Psoas muscle (tissue), 8 donors: ENCODE data around the gene PTGER1. TPM values are rescaled to one million over a fixed set of nuclear protein-coding genes. Genes with fewer than 3 reads are reported as not detected.
A peak's percentile ranks its signal among the peaks of the same experiment; 100 is the strongest.

Source experiments
- ATAC-seq, 4 donors: fragments of 200-7000 bp; cut with Tn5 transposase; one replicate each; pipeline ENCODE4 v1.9.1; 2020; ENCODE audit warnings: moderate library complexity in 3 of 4, mild to moderate bottlenecking in 2 of 4
- DNase-seq, 2 donors: peaks; one replicate each; pipeline ENCODE4 v3.0.0-alpha.2; 2020
- H3K27ac ChIP-seq: fragments of 200-600 bp; one replicate; pipeline ENCODE4 v1.8.0; 2022
- H3K27me3 ChIP-seq, 3 donors: fragments of 200-600 bp in 1 of 3; one replicate each; pipeline versions ENCODE4 v1.6.1 to v1.8.0; 2013 to 2022; ENCODE audit warnings: low read length in 2 of 3, mild to moderate bottlenecking in 2 of 3, moderate library complexity in 1 of 3; ENCODE audit not compliant: insufficient read depth in 3 of 3
- H3K36me3 ChIP-seq, 2 donors: fragments of 200-600 bp in 1 of 2; one replicate each; pipeline versions ENCODE4 v1.6.1 to v1.8.0; 2013 to 2022; ENCODE audit warnings: low read depth in 1 of 2, mild to moderate bottlenecking in 1 of 2, moderate library complexity in 1 of 2; ENCODE audit not compliant: insufficient read depth in 1 of 2
- H3K4me1 ChIP-seq: fragments of 200-600 bp; one replicate; pipeline ENCODE4 v1.8.0; 2022
- H3K4me3 ChIP-seq: fragments of 200-600 bp; one replicate; pipeline ENCODE4 v1.8.0; 2022; ENCODE audit warnings: mild to moderate bottlenecking
- H3K9me3 ChIP-seq: fragments of 200-600 bp; one replicate; pipeline ENCODE4 v1.8.0; 2022
- CTCF ChIP-seq: fragments of 200-600 bp; IDR thresholded peaks from one replicate; pipeline ENCODE4 v1.8.0; 2022; ENCODE audit warnings: antibody characterized with exemption
- WGBS, 3 donors: extraction: QIAGEN DNeasy Blood & Tissue Kit; methylation state at CpG; one replicate each; pipeline versions ENCODE4 v1.1.6 to v1.1.7; 2013; 5-methylcytosine and 5-hydroxymethylcytosine counted together
- intact Hi-C, 2 donors: fragments of 100-400 bp; cut with DNase I; formaldehyde crosslinking; loops; one replicate each; pipeline versions ENCODE4 v1.11.0 to v1.14.2; 2022
- polyA plus RNA-seq, 3 donors: library from polyadenylated mRNA; stranded (reverse); fragments of 200-250 nt; gene quantifications; one replicate each; pipeline ENCODE4 v1.2.3, GENCODE V29; 2013
- total RNA-seq, 4 donors: library from RNA; stranded (reverse); fragmentation: NEBNext Ultra II Directional in 2 of 4; extraction: Animal tissue kit (Norgen Biotek cat#: 25700) in 2 of 4; gene quantifications; one replicate each; pipeline versions ENCODE4 v1.2.1 to v1.2.4, GENCODE V29; 2021 to 2023
- donor health status: healthy with polysubstance abuse.
- donor health status: DM: no; HTN: no; CAD: no; lungs with moderate emphysema.
- donor health status: Bipolar disorder and iron deficiency.
- donor health status: healthy.
- donor health status: DM: yes; HTN: yes; CAD: no.
- donor health status: DM: no; HTN: no; CAD: no.
- donor health status: DM: no; HTN: no; CAD: no.
- donor health status: DM: yes; HTN: yes; CAD: no.

The PTGER1 gene
- total and polyA plus RNA-seq, 7 donors = 0.05 to 0.25 (median 0.10) TPM; not detected in 2

- intact Hi-C loops = no loop called here
- no peaks in the 10 kb centered on the region for H3K27me3 ChIP-seq
- WGBS, 3 donors = 41 to 55% (median 47%) methylated on average over 22 to 23 of the region's 23 CpGs
- H3K36me3 ChIP-seq = peaks cover 0 to 6% of the 10 kb centered on the region in 2 donors
- TF ChIP-seq CTCF = no peak
- no peaks in the 10 kb centered on the region for H3K9me3 ChIP-seq
- peak overlapping the region; percentile 91 for H3K4me3 ChIP-seq
- H3K27ac ChIP-seq = peak overlapping the region; percentile 59
- ATAC-seq = peak; percentile 68 to 77 (median 74)
- H3K4me1 ChIP-seq = peaks cover 18% of the 10 kb centered on the region
- peak; percentile 63 to 77 for DNase-seq
These were observed 40.4 kb downstream of the PTGER1 start for GRCh38 chr19:14434543-14435319.

GRCh38 chr19:14433554-14434501 is 41.3 kb downstream of the PTGER1 start:
- Histone ChIP-seq H3K4me1 (peaks cover 11% of the 10 kb centered on the region), H3K4me3 (peak overlapping the region; percentile 91), H3K27ac (peak overlapping the region; percentile 59), H3K27me3 (no peaks in the 10 kb centered on the region), H3K9me3 (no peaks in the 10 kb centered on the region), H3K36me3 (peaks cover 0 to 6% of the 10 kb centered on the region in 2 donors)
- intact Hi-C loops = no loop called here
- ATAC-seq (peak; percentile 41 to 59 (median 52)), DNase-seq (no peak)
- WGBS, 3 donors = 2 to 3% (median 2%) methylated on average over 45 to 52 of the region's 52 CpGs
- TF ChIP-seq CTCF = peak; percentile 0

- peaks cover 0 to 6% of the 10 kb centered on the region in 2 donors for H3K36me3 ChIP-seq
- peaks cover 10% of the 10 kb centered on the region for H3K4me1 ChIP-seq
- no peaks in the 10 kb centered on the region for H3K27me3 ChIP-seq
- H3K27ac ChIP-seq = peak within 1 kb of the TSS; percentile 59
- DNase-seq = peak; percentile 71 to 74
- intact Hi-C loops = no loop called here
- peak within 1 kb of the TSS; percentile 91 for H3K4me3 ChIP-seq
- peak; percentile 55 to 75 (median 68) for ATAC-seq
- 3 to 6% (median 5%) methylated on average over 33 to 83 of the region's 85 CpGs for WGBS, 3 donors
- peak; percentile 18 for TF ChIP-seq CTCF
- H3K9me3 ChIP-seq = no peaks in the 10 kb centered on the region
These were observed 42.2 kb downstream of the PTGER1 start, which contains the start of gene PKN1 for GRCh38 chr19:14432791-14433553. TSS of gene PKN1 (plus strand) at chr19:14433306. CDS start at chr19:14433522, 216 bp downstream.

GRCh38 chr19:14430712-14431111 is 44.4 kb downstream of the PTGER1 start:
- intact Hi-C loops = no loop called here
- no peaks in the 10 kb centered on the region for H3K36me3 ChIP-seq
- DNase-seq = no peak
- 69 to 81% (median 76%) methylated on average over 3 of the region's 3 CpGs for WGBS, 3 donors
- no peaks in the 10 kb centered on the region for H3K9me3 ChIP-seq
- no peak overlapping the region for H3K27ac ChIP-seq
- no peak overlapping the region for H3K4me3 ChIP-seq
- no peak for TF ChIP-seq CTCF
- no peak for ATAC-seq
- H3K27me3 ChIP-seq = no peaks in the 10 kb centered on the region
- H3K4me1 ChIP-seq = peaks cover 10% of the 10 kb centered on the region
